WTC11 (cell line): ENCODE data around the gene MIPEP.

Experiments used
- ATF6 ChIP-seq: sonication (generic); formaldehyde crosslinking; IDR thresholded peaks from 2 replicates; pipeline ENCODE4 v1.8.1; 2023; ENCODE audit warnings: mild to moderate bottlenecking, missing genetic modification reagents
- CREB1 ChIP-seq: sonication (generic); formaldehyde crosslinking; IDR thresholded peaks from 2 replicates; pipeline ENCODE4 v1.8.0; 2023; ENCODE audit warnings: mild to moderate bottlenecking, missing genetic modification reagents
- CTCF ChIP-seq: fragments of 200-600 bp; IDR thresholded peaks from 2 replicates; pipeline ENCODE4 v1.8.0; 2022; ENCODE audit warnings: antibody characterized with exemption
- FOXK1 ChIP-seq: sonication (generic); formaldehyde crosslinking; IDR thresholded peaks from 2 replicates; pipeline ENCODE4 v1.8.0; 2022; ENCODE audit warnings: mild to moderate bottlenecking, moderate library complexity, missing genetic modification reagents
- JAZF1 ChIP-seq: fragments of 250-450 bp; sonication (Bioruptor Pico); IDR thresholded peaks from 2 replicates; pipeline ENCODE4 v1.9.0; 2021; ENCODE audit warnings: moderate library complexity, mild to moderate bottlenecking, inconsistent platforms
- JUN ChIP-seq: sonication (generic); formaldehyde crosslinking; IDR thresholded peaks from 2 replicates; pipeline ENCODE4 v1.8.0; 2023; ENCODE audit warnings: mild to moderate bottlenecking, missing genetic modification reagents
- SP1 ChIP-seq: sonication (generic); formaldehyde crosslinking; conservative IDR thresholded peaks from 2 replicates; pipeline ENCODE4 v1.8.1; 2022; ENCODE audit warnings: missing genetic modification reagents
- TEAD4 ChIP-seq: sonication (generic); formaldehyde crosslinking; IDR thresholded peaks from 2 replicates; pipeline ENCODE4 v1.8.0; 2022; ENCODE audit warnings: mild to moderate bottlenecking, missing genetic modification reagents
- TF ChIP-seq, protein P1 (sequence below): sonication (generic); formaldehyde crosslinking; IDR thresholded peaks from 2 replicates; pipeline ENCODE4 v1.8.1; 2022; ENCODE audit warnings: low read depth, mild to moderate bottlenecking, moderate library complexity, missing genetic modification reagents, borderline replicate concordance

DNA sequence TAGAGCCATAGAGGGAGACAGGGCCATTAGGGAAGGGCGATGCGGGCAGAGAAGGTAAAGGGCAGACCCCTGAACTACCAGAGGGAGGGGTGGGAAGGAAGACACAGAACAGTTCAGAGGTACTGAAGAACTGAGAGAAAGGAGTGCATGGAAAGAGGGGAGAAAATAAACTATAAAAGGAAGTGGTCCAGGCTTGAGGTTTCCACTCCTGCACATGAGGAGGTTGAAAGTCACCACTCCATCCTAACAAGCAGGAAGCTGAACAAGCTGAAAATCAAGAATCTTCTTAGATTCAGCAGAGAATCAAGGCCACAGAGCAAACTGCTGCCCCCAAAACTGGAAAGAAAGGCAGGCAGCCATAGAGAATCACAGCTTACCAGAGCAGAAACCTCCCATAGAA, 45.1 kb downstream of the MIPEP start:
- TF ChIP-seq CTCF, result no peak
- no peak for TF ChIP-seq SP1
- TF ChIP-seq TEAD4 (CRISPR knock-in tag), result no peak
- no peak for TF ChIP-seq ATF6
- TF ChIP-seq, protein P1, sequence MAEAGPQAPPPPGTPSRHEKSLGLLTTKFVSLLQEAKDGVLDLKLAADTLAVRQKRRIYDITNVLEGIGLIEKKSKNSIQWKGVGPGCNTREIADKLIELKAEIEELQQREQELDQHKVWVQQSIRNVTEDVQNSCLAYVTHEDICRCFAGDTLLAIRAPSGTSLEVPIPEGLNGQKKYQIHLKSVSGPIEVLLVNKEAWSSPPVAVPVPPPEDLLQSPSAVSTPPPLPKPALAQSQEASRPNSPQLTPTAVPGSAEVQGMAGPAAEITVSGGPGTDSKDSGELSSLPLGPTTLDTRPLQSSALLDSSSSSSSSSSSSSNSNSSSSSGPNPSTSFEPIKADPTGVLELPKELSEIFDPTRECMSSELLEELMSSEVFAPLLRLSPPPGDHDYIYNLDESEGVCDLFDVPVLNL (CRISPR knock-in tag), result no peak
- TF ChIP-seq JUN (CRISPR knock-in tag), result no peak
- TF ChIP-seq FOXK1 (CRISPR knock-in tag), result no peak
- TF ChIP-seq CREB1 (CRISPR knock-in tag), result no peak
- TF ChIP-seq JAZF1 (CRISPR knock-in tag), result no peak
